DOHH2 (cell line): ENCODE measurements around the gene ERC2.

Experiments
- CTCF ChIP-seq: fragments of 200-600 bp; sonication (generic); IDR thresholded peaks from one replicate; pipeline ENCODE4 v1.5.1; 2014; ENCODE audit warnings: antibody characterized with exemption, mild to moderate bottlenecking, low read depth, low read length; ENCODE audit not compliant: poor library complexity, severe bottlenecking
- EZH2phosphoT487 ChIP-seq: fragments of 200-600 bp; sonication (generic); IDR thresholded peaks from 2 replicates; pipeline ENCODE4 v1.6.1; 2017; ENCODE audit warnings: borderline replicate concordance, mild to moderate bottlenecking, antibody characterized with exemption, low read length, moderate library complexity, mixed read lengths

GRCh38 chr3:55818485-55818884 lies 649.8 kb downstream of the ERC2 start:
- TF ChIP-seq CTCF (no peak), EZH2phosphoT487 (no peak)
